ENCODE results near the gene LRRD1.

Gene LRRD1

DNA sequence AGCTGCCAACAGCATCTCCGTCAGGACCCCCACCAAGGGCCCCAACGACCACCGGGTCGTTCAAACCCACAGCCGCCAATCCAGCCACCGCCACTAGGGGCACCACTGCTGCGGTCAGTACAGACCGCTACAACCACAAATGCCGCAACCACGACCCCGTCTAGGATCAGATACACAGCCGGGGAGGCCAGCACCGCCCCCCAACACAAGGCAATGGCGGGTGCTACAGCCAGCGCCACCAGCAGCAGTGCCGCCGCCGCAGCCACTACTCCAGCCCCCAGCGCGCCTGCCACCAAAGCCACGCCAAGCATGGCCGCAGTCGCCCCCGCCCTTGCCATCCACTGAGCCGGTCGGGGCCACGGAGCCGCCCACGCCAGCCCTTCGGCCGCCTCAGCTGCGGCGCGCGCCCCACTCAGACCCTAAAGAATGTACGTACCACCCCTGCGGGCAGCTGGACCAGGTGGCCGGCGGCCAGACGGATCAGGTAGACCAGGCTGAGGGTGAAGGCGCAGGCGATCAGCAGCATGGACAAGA, 45.1 kb downstream of the LRRD1 start:
- POLR2A ChIA-PET = interaction anchor here (0.6 to 1.8 kb wide), 6 partner anchors 18 to 313 kb away, joined by 3 to 9 read pairs (median 6); partner anchors contain the start of genes ANKIB1, GATAD1 and KRIT1
- Histone ChIP-seq H3K9me3 (ENCODE audit: control insufficient read depth, insufficient read depth, low read depth, low read length) (no peaks in the 10 kb centered on the region), H3K27ac (ENCODE audit: extremely low read depth, low read depth, low read length) (peak overlapping the region; percentile 86), H3K36me3 (ENCODE audit: control insufficient read depth in 2 of 2, insufficient read depth in 1 of 2, low read length in 2 of 2) (peaks cover 18 to 23% of the 10 kb centered on the region in 2 experiments), H3K4me1 (ENCODE audit: control insufficient read depth, insufficient read depth, low read length) (peaks cover 3% of the 10 kb centered on the region; the same call in 1 of the 2 replicates), H3K4me3 (ENCODE audit: low read depth, low read length) (peak overlapping the region; percentile 95)
- CTCF ChIA-PET = interaction anchor here (0.5 to 1.3 kb wide), 7 partner anchors 11 to 1969 kb away, joined by 3 to 4 read pairs (median 3); partner anchors contain the start of gene MTERF1
- TF ChIP-seq ZNF324 (tag by site-specific recombination; IDR thresholded peaks at IDR 0.05) = peak; percentile 45; the same call in 1 of the 2 replicates
- no peak for TF ChIP-seq SCRT1 (tag by site-specific recombination; IDR thresholded peaks at IDR 0.05; ENCODE audit: borderline replicate concordance)
- TF ChIP-seq ZNF350 (tag by site-specific recombination; IDR thresholded peaks at IDR 0.05) = no peak
- TF ChIP-seq SP7 (tag by site-specific recombination; IDR thresholded peaks at IDR 0.05) = peak; percentile 50
- TF ChIP-seq ZIC2 (tag by site-specific recombination; IDR thresholded peaks at IDR 0.05) = 0 out of 2 replicates have a peak, but pooled peaks have one; percentile 26
- 0 out of 2 replicates have a peak, but pooled peaks have one; percentile 36 for TF ChIP-seq ZNF24 (tag by site-specific recombination; IDR thresholded peaks at IDR 0.05)
- TF ChIP-seq, protein P1, sequence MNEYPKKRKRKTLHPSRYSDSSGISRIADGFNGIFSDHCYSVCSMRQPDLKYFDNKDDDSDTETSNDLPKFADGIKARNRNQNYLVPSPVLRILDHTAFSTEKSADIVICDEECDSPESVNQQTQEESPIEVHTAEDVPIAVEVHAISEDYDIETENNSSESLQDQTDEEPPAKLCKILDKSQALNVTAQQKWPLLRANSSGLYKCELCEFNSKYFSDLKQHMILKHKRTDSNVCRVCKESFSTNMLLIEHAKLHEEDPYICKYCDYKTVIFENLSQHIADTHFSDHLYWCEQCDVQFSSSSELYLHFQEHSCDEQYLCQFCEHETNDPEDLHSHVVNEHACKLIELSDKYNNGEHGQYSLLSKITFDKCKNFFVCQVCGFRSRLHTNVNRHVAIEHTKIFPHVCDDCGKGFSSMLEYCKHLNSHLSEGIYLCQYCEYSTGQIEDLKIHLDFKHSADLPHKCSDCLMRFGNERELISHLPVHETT (tag by site-specific recombination; IDR thresholded peaks at IDR 0.05) = 0 out of 2 replicates have a peak, but pooled peaks have one; percentile 26
- peak; percentile 70 for TF ChIP-seq ZNF777 (tag by site-specific recombination; IDR thresholded peaks at IDR 0.05; ENCODE audit: borderline replicate concordance)
- no peak for TF ChIP-seq ZNF140 (tag by site-specific recombination; IDR thresholded peaks at IDR 0.05)
- TF ChIP-seq ZNF529 (tag by site-specific recombination; IDR thresholded peaks at IDR 0.05; ENCODE audit: insufficient replicate concordance) = no peak
- TF ChIP-seq ZNF133 (tag by site-specific recombination; IDR thresholded peaks at IDR 0.05) = no peak
- TF ChIP-seq, protein P2, sequence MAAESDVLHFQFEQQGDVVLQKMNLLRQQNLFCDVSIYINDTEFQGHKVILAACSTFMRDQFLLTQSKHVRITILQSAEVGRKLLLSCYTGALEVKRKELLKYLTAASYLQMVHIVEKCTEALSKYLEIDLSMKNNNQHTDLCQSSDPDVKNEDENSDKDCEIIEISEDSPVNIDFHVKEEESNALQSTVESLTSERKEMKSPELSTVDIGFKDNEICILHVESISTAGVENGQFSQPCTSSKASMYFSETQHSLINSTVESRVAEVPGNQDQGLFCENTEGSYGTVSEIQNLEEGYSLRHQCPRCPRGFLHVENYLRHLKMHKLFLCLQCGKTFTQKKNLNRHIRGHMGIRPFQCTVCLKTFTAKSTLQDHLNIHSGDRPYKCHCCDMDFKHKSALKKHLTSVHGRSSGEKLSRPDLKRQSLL (tag by site-specific recombination; IDR thresholded peaks at IDR 0.05) = no peak; the same call in 1 of the 2 replicates
- TF ChIP-seq ZNF792 (tag by site-specific recombination; IDR thresholded peaks at IDR 0.05) = no peak
- TF ChIP-seq ZNF501 (tag by site-specific recombination; IDR thresholded peaks at IDR 0.05) = peak; percentile 18; the same call in 1 of the 2 replicates
- TF ChIP-seq, protein P3, sequence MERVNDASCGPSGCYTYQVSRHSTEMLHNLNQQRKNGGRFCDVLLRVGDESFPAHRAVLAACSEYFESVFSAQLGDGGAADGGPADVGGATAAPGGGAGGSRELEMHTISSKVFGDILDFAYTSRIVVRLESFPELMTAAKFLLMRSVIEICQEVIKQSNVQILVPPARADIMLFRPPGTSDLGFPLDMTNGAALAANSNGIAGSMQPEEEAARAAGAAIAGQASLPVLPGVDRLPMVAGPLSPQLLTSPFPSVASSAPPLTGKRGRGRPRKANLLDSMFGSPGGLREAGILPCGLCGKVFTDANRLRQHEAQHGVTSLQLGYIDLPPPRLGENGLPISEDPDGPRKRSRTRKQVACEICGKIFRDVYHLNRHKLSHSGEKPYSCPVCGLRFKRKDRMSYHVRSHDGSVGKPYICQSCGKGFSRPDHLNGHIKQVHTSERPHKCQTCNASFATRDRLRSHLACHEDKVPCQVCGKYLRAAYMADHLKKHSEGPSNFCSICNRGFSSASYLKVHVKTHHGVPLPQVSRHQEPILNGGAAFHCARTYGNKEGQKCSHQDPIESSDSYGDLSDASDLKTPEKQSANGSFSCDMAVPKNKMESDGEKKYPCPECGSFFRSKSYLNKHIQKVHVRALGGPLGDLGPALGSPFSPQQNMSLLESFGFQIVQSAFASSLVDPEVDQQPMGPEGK (tag by site-specific recombination; IDR thresholded peaks at IDR 0.05) = peak; percentile 85
- TF ChIP-seq ZBTB8A (tag by site-specific recombination; IDR thresholded peaks at IDR 0.05) = no peak; the same call in 1 of the 2 replicates
- peak; percentile 14; the same call in 1 of the 2 replicates for TF ChIP-seq ZBTB20 (tag by site-specific recombination; IDR thresholded peaks at IDR 0.05)
- TF ChIP-seq WT1 (tag by site-specific recombination; IDR thresholded peaks at IDR 0.05) = 0 out of 2 replicates have a peak, but pooled peaks have one; percentile 14
- TF ChIP-seq ZNF146 (tag by site-specific recombination; IDR thresholded peaks at IDR 0.05) = no peak
- TF ChIP-seq, protein P4, sequence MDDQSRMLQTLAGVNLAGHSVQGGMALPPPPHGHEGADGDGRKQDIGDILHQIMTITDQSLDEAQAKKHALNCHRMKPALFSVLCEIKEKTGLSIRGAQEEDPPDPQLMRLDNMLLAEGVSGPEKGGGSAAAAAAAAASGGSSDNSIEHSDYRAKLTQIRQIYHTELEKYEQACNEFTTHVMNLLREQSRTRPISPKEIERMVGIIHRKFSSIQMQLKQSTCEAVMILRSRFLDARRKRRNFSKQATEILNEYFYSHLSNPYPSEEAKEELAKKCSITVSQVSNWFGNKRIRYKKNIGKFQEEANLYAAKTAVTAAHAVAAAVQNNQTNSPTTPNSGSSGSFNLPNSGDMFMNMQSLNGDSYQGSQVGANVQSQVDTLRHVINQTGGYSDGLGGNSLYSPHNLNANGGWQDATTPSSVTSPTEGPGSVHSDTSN (CRISPR knock-in tag; IDR thresholded peaks at IDR 0.05) = peak; percentile 70; the same call in 1 of the 2 replicates
- TF ChIP-seq KLF9 (tag by site-specific recombination; IDR thresholded peaks at IDR 0.05; ENCODE audit: low read depth) = peak; percentile 34
- peak; percentile 67; the same call in 1 of the 2 replicates for TF ChIP-seq ZNF2 (tag by site-specific recombination; IDR thresholded peaks at IDR 0.05)
- TF ChIP-seq ZNF76 (tag by site-specific recombination; IDR thresholded peaks at IDR 0.05; ENCODE audit: borderline replicate concordance, low read depth) = peak; percentile 19; the same call in 1 of the 2 replicates
- TF ChIP-seq ZNF707 (tag by site-specific recombination; IDR thresholded peaks at IDR 0.05) = no peak
- TF ChIP-seq, protein P5, sequence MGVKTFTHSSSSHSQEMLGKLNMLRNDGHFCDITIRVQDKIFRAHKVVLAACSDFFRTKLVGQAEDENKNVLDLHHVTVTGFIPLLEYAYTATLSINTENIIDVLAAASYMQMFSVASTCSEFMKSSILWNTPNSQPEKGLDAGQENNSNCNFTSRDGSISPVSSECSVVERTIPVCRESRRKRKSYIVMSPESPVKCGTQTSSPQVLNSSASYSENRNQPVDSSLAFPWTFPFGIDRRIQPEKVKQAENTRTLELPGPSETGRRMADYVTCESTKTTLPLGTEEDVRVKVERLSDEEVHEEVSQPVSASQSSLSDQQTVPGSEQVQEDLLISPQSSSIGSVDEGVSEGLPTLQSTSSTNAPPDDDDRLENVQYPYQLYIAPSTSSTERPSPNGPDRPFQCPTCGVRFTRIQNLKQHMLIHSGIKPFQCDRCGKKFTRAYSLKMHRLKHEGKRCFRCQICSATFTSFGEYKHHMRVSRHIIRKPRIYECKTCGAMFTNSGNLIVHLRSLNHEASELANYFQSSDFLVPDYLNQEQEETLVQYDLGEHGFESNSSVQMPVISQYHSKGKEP (tag by site-specific recombination; IDR thresholded peaks at IDR 0.05) = no peak
- TF ChIP-seq EGR2 (tag by site-specific recombination; IDR thresholded peaks at IDR 0.05; ENCODE audit: low read depth) = peak; percentile 73
- TF ChIP-seq, protein P6, sequence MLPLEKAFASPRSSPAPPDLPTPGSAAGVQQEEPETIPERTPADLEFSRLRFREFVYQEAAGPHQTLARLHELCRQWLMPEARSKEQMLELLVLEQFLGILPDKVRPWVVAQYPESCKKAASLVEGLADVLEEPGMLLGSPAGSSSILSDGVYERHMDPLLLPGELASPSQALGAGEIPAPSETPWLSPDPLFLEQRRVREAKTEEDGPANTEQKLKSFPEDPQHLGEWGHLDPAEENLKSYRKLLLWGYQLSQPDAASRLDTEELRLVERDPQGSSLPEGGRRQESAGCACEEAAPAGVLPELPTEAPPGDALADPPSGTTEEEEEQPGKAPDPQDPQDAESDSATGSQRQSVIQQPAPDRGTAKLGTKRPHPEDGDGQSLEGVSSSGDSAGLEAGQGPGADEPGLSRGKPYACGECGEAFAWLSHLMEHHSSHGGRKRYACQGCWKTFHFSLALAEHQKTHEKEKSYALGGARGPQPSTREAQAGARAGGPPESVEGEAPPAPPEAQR (tag by site-specific recombination; IDR thresholded peaks at IDR 0.05) = no peak
- TF ChIP-seq ZBTB1 (tag by site-specific recombination; IDR thresholded peaks at IDR 0.05) = peak; percentile 76
- TF ChIP-seq REPIN1 (tag by site-specific recombination; IDR thresholded peaks at IDR 0.05; ENCODE audit: low read depth) = 0 out of 2 replicates have a peak, but pooled peaks have one; percentile 66
